Activated CD4-positive, alpha-beta T cell treated with anti-CD3 and anti-CD28 coated beads for 24 hours (primary cell): Measurements from ENCODE around the gene RMRP.
"Not testable (repeated sequence)": the region's sequence is repeated elsewhere in the genome, so short reads cannot be mapped to it uniquely, and the experiment has no call there.

ENCODE experiments used
- DNase-seq, 2 donors: peaks; one replicate each; pipeline ENCODE4 v3.0.0-alpha.2; 2020; ENCODE audit warnings: low read depth in 2 of 2

Gene RMRP

DNA sequence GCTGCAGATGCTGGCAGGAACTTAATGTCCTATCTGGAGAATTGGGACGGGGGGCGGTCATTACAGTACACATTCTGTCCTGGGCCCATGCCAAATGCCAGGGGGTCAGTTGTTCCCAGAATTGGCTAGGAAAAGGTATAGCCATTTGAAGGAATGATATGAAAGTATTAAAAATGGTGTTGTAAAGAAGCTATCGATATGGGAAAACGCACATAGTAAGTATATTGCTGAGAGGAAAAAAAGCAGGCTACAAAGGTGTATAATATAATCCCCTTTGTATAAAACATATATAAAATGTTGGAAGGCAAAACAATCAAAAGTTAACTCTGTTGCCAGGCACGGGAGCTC, 7.6 kb upstream of the RMRP start:
- no peak for DNase-seq

DNA sequence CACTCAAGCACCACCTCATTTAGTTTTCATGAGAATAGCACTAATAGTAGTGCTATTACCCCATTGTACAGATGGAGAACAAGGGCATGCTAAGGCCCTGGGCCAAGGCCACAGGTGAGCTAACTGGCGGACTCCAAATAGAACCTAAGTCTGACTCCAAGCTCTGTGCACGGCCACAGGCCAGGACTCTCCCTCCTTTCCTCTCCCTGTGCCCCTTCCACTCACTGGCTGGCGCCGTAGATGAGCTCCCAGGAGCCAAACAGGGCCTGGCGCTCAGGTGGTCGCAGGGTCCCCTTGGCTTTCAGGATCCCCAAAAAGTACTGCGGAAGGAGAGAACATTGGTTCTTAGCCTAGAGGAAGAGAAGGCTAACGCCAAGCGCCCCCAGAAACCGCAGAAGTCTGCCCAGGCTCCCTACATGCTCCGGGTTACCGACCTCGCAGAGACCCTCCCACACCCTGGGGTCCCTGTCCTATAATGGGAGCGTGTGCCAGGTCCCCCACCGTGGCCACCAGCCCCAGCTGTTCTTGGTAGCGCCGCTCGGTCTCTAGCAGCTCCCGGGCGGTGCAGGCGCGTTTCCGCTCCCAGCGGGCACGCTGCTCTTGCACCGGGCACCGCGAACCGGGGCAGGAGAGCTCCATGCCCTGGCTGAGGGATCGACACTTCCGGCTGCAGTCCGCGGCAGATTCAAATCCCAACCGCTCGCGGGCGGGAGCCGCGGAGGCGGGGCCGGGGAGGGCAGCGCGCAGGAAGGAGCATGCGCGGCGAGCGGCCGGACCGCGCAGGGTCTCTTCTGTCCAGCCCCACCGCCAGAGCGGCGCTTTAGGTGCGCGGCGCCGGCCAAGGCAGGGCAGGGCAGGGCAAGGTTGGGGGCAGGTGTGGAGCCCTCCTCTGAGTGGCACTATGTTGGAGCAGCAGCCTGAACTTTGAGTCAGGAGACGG, 7.0 kb upstream of the RMRP start, which contains the start of gene ARHGEF39:
ARHGEF39 (minus strand) TSS at position 665 of the 940 bp plus-strand sequence; CDS start at position 639, 26 bp downstream.
- DNase-seq = peak in 1 of 2 donors; percentile 68

DNA sequence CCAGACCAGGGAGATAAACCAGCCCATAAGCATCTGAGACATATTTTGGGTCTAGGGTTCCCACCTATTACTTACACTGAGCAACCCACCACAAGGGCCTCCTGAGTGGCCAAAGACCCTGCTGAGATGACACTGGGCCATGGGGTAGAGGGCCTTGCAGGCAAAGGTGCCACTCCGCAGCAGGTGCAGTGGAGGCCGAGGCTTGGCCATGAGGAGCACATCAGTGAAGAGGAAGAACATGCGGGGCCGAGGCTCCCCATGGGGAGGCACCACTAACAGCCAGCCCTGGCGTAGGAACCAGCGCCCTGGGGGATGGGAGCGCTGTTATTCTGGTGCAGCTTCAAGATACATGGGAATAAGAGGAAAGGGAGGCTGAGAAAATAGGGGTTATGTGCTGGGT, 4.6 kb upstream of the RMRP start:
- DNase-seq = no peak

DNA sequence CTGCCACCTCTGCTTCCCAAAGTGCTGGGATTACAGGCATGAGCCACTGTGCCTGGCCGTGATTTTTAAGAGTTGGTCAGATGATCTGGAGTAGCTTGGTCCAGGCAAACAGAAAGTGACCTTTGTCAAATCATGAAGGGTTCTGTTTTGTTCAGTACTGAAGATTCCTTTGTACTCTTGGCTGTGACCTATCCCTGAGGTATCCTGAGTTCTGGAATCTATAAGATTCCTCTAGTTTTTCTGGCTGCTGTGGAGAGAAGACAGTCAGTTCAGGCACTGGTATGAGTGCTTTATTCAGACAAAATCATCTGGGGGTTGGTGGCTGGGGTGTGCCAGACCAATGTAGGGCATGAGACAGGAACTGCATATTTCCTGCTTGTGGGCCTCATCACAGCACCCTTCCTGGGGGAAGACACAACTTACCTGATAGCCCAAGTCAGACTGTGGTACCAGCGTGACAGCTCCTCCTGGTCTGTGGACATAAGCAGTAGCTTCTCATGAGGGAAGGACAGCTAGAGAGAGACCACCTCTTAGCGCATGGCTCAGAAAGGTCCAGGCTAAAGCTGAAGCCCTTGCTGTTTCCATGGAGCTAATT, 4.0 kb upstream of the RMRP start:
- DNase-seq = no peak

DNA sequence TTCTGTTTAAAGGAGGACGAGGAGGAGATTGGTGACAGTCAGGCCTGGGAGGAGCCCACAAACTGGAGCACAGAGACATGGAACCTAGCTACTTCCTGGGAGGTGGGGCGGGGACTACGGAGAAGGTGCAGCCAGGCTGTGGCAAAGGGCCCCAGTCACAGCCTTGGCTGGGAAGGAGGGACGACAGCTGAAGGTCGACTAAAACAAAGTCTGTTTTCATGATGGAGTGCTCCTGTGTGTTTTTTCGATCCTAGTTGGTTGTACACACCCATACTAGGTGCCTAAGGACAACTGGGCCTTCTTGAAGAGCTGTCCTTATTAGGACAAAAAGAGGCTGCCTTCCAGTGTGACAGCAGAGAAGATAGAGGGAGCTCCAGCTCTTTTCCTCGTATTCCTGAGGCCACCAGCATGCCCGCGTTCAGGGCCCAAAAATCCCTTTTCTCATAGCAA, 3.2 kb upstream of the RMRP start:
- no peak for DNase-seq

DNA sequence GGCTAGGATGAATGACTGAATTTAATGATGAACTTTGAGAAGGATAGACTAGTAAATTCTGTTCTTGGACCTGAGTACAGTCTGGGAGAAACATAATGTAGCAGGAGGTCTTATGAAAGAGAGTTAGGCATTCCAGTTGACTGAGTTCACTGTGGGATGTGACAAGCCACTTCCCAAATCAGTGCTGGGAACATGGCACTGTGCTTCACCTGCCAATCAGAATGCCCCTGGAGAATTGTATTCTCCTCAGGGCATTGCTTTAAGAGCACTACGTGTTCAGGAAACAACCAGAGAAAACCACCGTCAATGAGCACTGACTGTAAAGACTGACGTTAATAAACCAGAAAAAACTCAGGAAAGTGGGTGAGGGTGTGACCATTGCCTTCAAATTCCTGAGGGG, 1.5 kb upstream of the RMRP start:
- DNase-seq = no peak

DNA sequence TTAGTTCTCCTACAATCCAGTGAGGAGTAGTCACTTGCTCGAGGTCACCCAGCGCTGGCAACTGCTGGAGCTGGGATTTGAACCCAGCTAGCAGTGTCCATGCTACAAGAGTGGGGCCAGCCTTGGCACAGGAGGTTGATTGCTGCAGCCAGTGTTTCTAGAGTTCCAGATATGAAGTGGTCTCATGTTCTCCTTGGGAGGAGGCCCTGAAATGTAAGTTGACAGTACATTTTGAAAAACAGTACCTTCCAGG, 1.1 kb upstream of the RMRP start:
- no peak for DNase-seq

DNA sequence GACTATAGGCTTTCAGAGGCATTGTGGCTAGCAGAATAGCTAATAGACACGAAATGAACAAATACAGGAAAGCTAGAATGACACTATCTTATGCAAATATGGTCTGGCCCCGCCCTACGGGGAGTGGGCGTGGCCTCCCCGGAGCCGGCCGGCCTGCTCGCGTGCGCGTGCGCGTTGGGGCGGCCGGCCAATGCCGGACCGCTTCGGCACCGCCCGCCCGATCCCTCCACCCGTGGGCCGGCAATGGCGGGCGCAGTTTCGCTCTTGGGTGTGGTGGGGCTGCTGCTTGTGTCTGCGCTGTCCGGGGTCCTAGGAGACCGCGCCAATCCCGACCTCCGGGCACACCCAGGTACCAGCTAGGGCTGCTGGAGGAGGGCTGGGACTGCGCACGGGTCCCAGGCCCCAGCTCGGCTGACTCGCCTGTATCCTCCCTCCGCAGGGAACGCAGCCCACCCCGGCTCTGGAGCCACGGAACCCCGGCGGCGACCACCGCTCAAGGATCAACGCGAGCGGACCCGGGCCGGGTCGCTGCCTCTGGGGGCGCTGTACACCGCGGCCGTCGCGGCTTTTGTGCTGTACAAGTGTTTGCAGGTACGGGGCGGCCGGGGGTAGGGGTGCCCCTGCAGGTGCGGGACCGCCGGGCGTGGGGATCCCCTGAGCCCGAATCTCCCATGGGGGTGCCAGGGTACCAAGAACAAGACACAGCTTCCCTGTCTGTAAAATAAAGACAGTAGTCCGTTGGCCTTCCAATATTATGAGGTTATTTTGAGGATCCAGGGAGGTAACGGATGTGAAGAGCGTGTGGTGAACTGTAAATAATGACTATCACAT, 533 bp upstream of the RMRP start, which contains the start of gene CCDC107:
CCDC107 (plus strand) TSS at position 156 of the 831 bp plus-strand sequence; CDS start at position 244, 88 bp downstream.
- peak; percentile 73 to 74 for DNase-seq

DNA sequence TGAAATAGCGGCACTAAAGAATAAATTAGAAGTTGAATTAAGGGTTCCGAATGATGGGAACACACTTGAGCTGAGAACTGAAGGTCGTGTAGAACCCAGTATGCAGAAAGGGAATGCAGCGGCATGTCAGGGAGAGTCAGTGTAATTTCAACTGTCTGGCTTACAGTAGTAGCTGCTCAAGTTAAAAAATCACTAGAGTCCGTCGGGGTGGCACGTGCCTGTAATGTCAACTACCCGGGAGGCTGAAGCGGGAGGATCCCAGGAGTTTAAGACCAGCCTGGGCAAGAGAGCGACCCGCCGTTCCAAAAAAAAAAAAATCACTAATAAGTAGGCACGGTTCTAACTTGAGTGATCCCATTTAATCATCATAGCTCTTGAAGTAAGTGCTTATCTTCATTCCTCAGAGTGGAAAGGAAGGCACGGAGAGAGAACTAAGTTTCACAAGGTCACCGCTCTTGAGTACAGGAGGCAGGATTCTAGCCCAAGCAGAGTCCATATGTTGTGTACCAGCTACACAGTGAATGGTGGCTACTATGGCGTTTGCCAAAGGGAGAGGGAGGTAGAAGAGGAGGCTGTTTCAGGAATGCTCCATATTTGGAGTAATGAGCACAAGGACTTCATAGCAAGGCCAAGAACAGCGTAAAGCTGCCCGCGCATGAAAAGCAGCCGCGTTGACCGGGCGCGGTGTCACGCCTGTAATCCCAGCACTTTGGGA, 831 bp downstream of the RMRP start:
- DNase-seq = no peak

DNA sequence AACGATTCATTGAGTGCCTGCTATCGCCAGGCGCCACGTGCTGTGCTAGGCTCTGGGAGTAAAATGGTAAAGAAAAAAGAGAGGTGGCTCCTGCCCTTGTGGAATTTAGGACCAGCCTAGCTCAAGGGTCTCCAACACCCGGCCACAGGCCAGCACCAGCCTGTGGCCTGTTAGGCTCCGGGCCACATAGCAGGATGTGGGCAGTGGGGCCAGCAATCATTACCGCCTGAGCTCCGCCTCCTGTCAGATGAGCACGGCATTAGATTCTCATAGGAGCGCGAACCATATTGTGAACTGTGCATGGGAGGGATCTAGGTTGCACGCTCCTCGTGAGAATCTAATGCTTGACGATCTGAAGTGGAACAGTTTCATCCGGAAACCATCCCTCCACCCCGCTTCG, 1.5 kb downstream of the RMRP start:
- DNase-seq = no peak

DNA sequence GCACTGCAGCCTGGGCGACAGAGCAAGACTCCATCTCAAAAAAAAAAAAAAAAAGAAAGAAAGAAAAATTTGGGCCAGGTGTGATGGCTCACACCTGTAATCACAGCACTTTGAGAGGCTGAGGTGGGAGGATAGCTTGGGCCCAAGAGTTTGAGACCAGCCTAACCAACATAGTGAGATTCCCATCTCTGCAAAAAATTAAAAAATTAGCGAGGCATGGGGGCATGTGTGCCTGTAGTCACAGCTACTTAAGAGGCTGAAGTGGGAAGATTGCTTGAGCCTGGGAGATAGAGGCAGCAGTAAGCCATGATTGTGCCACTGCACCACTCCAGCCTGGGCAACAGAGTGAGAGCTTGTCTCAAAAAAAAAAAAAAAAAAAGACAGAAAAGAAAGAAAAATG, 4.2 kb downstream of the RMRP start:
- DNase-seq = no peak

DNA sequence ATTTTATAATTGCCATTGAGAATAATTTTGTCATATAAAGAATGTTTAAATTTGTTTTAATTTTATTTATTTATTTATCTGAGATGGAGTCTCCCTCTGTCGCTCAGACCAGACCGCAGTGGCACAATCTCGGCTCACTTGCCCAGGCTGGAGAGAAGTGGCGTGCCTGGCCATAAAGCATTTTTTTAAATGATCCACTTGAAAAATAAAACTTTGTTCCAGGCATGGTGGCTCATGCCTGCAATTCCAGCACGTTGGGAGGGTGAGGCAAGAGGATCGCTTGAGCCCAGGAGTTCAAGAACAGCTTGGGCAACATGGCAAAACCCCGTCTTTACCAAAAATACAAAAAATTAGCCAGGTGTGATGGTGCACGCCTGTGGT, 5.0 kb downstream of the RMRP start:
- DNase-seq = no peak

DNA sequence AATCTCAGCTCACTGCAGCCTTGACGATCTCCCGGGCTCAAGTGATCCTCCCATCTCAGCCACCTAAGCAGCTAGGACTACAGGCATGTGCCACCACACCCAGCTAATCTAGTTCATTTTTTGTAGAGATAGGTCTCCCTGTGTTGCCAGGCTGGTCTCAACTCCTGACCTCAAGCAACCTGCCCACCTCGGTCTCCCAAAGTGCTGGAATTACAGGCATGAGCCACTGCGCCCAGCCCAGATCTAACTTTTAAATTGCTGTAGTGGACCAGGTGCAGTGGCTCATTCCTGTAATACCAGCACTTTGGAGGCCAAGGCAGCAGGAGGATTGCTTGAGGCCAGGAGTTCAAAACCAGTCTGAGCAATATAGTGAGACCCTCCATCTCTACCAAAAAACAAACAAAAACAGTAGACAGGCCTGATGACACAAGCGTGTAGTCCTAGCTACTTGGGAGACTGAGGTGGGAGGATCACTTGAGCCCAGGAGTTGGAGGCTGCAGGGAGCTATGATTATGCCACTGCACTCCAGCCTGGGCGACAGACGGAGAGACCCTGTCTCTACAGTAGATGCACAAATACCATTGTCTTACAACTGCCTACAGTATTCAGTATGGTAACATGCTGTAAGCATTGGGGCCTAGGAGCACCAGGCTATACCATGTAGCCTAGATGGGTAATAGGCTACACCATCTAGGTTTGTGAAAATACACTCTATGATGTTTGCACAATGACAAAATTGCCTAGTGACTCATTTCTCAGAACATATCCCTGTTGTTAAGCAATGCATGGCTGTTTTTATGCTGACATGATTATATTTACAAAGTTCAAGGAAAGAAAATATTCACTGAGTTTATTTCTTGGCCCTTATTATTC, 5.6 kb downstream of the RMRP start:
- DNase-seq = no peak

DNA sequence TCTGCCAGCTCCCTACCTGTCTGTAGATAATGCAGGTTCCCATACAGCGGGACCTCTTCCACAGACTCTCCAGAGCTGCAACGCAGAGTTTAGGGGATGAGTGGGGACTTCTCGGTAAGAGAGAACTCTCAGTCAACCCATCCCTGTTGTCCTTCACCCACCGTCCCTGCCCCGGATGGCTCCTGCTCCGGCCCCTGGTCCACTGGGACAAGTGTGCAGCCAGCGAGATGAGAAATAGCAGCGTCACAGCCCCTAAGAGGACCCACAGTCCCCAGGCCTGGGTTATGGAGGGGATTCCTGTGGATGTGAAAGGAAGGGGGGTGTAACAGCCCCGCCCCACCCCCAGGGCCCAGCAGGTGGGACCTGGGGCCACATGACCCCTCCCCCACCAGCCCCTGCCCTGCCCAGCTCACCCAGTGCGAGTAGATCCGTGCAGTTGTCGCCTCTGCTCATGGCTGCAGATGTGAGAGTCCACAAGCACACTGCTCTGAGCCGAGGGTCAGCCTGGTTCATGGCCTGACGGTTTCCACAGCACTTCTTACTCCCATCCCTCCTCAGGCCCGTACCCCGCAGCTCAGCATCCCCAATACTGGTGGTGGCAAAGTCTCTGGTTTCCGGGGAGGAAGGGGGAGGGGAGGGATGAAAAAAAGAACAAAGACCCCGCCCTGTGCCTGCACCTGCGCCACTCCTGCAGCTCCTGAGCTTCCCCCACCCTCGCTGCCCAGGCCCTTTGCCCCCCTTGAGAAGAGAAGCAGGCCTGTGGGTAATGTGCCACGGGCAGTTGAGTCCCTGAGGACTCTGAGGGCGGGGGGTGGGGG, 7.3 kb downstream of the RMRP start, which contains the start of gene SIT1:
SIT1 (minus strand) TSS at position 591 of the 818 bp plus-strand sequence; CDS start at position 513, 78 bp downstream.
- no peak for DNase-seq

DNA sequence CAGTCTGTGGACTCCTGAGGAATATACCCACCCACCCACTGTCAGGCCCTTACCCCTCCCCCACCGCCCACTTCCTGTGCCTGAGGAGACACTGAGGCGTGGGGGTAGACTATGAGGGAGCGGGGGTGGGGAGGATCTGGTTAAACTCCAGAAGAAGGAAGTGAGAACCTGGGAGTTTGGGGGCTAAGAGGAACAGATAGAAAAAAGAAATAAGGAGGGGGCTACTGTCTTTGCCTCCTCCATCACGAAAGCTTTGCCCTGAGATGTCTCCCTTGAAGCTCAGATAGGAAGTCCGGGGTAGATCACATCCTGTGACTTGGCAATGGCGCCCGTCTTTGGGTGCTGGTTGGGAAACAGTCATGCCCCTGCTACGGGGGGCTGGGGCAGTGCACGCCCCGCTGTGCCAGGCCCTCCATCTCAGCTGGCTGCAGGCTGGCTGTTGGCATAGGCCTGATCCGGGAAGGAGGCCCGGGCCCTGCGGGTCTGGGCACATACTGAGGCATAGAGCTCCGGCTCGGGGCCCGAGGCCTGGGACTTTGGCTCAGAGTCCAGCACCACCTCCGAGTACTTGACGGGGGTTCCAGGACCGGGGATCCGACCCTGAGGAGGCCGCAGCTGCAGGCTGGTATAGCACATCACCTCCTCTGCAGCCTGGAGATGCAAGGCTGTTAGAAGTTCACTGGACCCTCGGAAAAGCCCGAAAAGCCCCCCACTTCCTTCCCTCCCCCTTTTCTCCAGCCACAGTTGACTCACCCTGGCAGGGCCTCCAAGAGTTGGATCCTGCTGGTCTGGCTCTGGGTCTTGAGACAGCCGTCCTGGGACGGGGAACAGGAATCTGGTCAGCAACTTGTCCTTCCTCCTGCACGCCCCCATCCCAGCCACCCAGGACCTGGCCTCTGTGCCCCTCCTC, 8.1 kb downstream of the RMRP start:
- DNase-seq = no peak

DNA sequence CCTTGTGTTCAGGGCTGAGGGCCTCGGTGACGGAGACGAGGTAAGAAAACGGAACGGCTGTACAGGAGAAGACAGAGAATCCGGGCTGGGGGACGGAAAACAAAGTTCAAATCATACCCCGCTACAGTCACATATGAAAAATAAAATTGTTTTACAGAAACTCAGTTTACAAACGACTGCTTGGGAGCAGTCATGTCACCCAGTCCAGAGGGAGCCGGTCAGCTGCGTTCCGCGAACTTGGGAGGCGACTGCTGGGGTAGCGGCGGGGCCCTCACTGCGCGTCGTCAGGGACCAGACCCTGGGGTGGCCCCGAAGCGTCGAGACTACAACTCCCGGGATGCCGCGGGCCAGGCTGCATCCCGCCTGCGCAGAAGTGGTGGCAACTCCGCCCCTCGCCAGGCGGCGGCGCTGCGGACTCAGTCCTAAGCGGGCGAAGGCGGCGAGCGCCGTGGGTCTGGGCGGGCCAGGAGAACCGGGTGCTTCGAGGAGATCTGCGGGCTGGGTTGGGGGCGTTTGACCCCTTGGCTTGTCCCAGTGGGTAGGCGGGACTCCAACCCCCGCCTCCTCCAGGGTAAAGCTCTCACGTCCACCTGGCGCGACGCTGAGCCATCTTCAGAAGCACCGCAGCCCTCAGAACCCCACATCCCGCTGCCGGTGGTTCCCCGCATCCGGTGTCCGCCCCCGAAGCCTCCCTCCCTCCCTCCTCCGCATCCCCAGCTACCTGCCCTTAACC, 11.1 kb downstream of the RMRP start:
- DNase-seq = peak; percentile 86 to 88

DNA sequence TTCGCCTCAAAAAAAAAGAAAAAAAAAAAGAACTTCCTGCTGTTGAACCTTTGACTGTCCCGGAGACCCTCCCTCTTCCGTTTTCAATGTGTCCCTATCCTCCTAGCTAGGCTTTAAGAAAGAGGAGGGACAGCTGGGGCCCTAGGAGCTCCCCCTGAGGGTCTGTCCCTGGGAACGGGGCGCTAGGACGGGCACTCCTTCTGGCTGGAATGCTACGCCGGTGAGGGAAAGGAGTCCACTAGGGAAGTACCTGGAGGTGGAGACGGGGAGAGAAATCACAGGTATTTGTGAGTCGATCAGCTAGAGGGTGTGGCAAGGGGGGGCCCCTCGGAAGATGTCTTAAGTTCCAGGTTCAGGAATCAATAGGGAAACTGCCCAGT, 11.7 kb downstream of the RMRP start:
- DNase-seq = no peak

DNA sequence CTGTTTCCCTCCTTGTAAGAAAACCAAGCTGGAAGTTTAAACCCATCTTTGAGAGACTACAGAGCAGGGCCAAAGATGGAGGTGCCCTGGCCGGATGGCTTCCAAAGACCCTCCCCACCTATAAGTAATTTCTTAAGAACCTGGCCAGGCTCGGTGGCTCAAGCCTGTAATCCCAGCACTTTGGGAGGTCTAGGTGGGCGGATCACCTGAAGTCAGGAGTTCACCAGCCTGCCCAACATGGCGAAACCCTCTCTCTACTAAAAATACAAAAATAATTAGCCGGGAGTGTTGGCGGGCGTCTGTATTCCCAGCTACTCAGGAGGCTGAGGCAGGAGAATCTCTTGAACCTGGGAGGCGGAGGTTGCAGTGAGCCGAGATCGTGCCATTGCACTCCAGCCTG, 12.1 kb downstream of the RMRP start:
- not testable (repeated sequence) for DNase-seq
